Neural crest cell (in vitro differentiated cells): ENCODE measurements around the gene DOCK1. TPM values are rescaled to one million over a fixed set of nuclear protein-coding genes. Genes with fewer than 3 reads are reported as not detected.

Experiments used
- DNase-seq: peaks from one replicate; pipeline ENCODE4 v3.0.0; 2021; ENCODE audit warnings: low read depth, mixed read lengths, low spot score
- H3K27ac Mint-ChIP-seq: one replicate; pipeline ENCODE4 v1.8.0; 2021; ENCODE audit warnings: mild to moderate bottlenecking, mixed read lengths; ENCODE audit not compliant: unreplicated experiment
- H3K27me3 Mint-ChIP-seq: 2 replicates; pipeline ENCODE4 v1.8.0; 2021; ENCODE audit warnings: low read depth, mild to moderate bottlenecking, mixed read lengths
- H3K36me3 Mint-ChIP-seq: 2 replicates; pipeline ENCODE4 v1.8.0; 2021; ENCODE audit warnings: low read depth, mild to moderate bottlenecking, mixed read lengths
- H3K4me1 Mint-ChIP-seq: 2 replicates; pipeline ENCODE4 v1.8.0; 2021; ENCODE audit warnings: mixed read lengths
- H3K4me3 Mint-ChIP-seq: one replicate; pipeline ENCODE4 v1.8.0; 2021; ENCODE audit warnings: mild to moderate bottlenecking, mixed read lengths
- H3K9me3 Mint-ChIP-seq: 2 replicates; pipeline ENCODE4 v1.8.0; 2021; ENCODE audit warnings: mixed read lengths
- total RNA-seq: library from RNA; stranded (reverse); gene quantifications from 2 replicates; pipeline ENCODE4 v1.2.1, GENCODE V29; 2021
- TF ChIP-seq, protein P1 (sequence below): fragments of 200-600 bp; sonication (generic); conservative IDR thresholded peaks from 2 replicates; pipeline ENCODE4 v1.5.0; 2021; ENCODE audit warnings: antibody characterized with exemption, mild to moderate bottlenecking

Gene DOCK1
- total RNA-seq, 1 donor from 2014 or later: 55.8 TPM

DNA sequence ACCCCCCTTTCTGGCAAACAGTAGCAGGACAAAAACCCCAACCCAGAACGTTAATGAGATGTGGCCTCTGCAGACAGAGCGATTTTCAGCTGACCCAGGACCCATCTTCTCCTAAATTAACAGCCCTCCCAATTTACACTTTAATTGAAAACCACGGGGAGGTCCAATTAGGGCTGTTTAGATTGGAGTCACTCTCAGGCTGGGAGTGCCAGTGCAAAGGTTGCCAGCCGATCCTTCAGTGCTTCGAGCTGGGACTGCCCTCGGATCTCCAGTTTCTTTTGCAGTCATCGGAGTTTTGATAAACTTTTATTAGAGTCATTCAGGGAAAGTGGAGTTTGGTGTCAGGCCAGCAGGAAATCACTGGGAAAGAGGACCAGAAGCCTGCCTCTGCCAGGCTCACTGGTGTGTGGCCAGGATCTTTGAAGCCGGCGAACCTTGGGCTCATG, 108.0 kb downstream of the DOCK1 start:
- DNase-seq: no peak
- TF ChIP-seq, protein P1, sequence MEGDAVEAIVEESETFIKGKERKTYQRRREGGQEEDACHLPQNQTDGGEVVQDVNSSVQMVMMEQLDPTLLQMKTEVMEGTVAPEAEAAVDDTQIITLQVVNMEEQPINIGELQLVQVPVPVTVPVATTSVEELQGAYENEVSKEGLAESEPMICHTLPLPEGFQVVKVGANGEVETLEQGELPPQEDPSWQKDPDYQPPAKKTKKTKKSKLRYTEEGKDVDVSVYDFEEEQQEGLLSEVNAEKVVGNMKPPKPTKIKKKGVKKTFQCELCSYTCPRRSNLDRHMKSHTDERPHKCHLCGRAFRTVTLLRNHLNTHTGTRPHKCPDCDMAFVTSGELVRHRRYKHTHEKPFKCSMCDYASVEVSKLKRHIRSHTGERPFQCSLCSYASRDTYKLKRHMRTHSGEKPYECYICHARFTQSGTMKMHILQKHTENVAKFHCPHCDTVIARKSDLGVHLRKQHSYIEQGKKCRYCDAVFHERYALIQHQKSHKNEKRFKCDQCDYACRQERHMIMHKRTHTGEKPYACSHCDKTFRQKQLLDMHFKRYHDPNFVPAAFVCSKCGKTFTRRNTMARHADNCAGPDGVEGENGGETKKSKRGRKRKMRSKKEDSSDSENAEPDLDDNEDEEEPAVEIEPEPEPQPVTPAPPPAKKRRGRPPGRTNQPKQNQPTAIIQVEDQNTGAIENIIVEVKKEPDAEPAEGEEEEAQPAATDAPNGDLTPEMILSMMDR: no peak
- H3K4me3 Mint-ChIP-seq: no peak overlapping the region
- peaks cover 16% of the 10 kb centered on the region for H3K36me3 Mint-ChIP-seq
- peaks cover 21% of the 10 kb centered on the region for H3K4me1 Mint-ChIP-seq
- H3K9me3 Mint-ChIP-seq: no peaks in the 10 kb centered on the region
- H3K27ac Mint-ChIP-seq: peak overlapping the region; percentile 52
- H3K27me3 Mint-ChIP-seq: no peaks in the 10 kb centered on the region

GRCh38 chr10:127013691-127014473, 108.7 kb downstream of the DOCK1 start:
- Mint-ChIP-seq H3K9me3 (no peaks in the 10 kb centered on the region), H3K36me3 (peaks cover 14% of the 10 kb centered on the region), H3K27me3 (no peaks in the 10 kb centered on the region), H3K4me1 (peaks cover 21% of the 10 kb centered on the region), H3K4me3 (no peak overlapping the region), H3K27ac (peak overlapping the region; percentile 52)
- TF ChIP-seq, protein P1: no peak
- DNase-seq: no peak

DNA sequence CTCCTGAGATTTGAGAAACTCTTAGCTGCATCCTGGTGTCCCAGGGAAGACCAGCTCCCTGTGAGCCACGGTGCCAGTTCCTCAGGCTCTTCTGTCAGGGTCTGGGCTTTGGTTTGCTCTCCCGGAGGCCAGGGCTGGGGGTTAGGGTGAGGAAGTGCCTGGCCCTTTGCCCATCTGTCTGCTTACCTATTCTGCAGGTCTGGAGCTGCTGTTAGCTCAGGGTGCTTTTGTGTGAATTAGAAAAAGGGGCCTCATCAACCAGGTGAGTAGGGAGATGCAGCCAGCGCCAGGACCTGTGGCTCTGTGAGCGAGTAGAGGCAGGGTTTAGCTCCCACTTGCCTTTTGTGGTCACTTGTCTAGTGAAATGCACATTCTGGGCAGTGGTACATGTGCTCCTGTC, 109.4 kb downstream of the DOCK1 start:
- H3K4me3 Mint-ChIP-seq: no peak overlapping the region
- H3K36me3 Mint-ChIP-seq: peaks cover 14% of the 10 kb centered on the region

DNA sequence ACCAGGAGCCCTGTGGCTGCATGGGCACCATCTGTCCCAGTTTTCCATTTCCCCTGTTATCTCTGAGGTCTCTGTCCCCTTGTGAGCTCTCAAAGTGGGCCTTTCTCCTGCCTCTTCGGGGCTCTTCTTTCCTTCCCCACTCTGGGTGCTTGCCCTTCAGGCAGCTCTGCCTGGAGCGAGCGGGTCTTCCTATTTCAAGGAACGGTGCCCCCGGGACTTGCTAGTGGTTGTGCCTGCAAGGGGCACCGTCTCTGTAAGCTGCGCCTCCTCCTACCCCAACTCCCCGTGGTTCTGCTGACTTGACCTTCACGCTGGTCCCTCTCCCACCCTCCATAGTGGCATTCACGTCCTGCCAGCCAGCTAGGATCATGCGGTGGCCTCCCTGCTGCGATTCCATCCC, 110.1 kb downstream of the DOCK1 start:
- H3K27ac Mint-ChIP-seq: no peak overlapping the region
- DNase-seq: no peak
- TF ChIP-seq, protein P1: no peak
- no peaks in the 10 kb centered on the region for H3K27me3 Mint-ChIP-seq
- peaks cover 21% of the 10 kb centered on the region for H3K4me1 Mint-ChIP-seq
- peaks cover 14% of the 10 kb centered on the region for H3K36me3 Mint-ChIP-seq
- H3K9me3 Mint-ChIP-seq: no peaks in the 10 kb centered on the region
- no peak overlapping the region for H3K4me3 Mint-ChIP-seq

More for the DNA sequence above, 109.4 kb downstream of the DOCK1 start:
- H3K9me3 Mint-ChIP-seq: no peaks in the 10 kb centered on the region
- H3K27ac Mint-ChIP-seq: peak overlapping the region; percentile 63
- no peaks in the 10 kb centered on the region for H3K27me3 Mint-ChIP-seq
- H3K4me1 Mint-ChIP-seq: peaks cover 21% of the 10 kb centered on the region
- TF ChIP-seq, protein P1: no peak
- no peak for DNase-seq

- H3K27me3 Mint-ChIP-seq: no peaks in the 10 kb centered on the region
Observed at GRCh38 chr10:127016331-127016730, 111.1 kb downstream of the DOCK1 start.

More at GRCh38 chr10:127016331-127016730, 111.1 kb downstream of the DOCK1 start:
- Mint-ChIP-seq H3K4me3 (no peak overlapping the region), H3K36me3 (peaks cover 14% of the 10 kb centered on the region), H3K9me3 (no peaks in the 10 kb centered on the region), H3K4me1 (peaks cover 21% of the 10 kb centered on the region), H3K27ac (no peak overlapping the region)
- TF ChIP-seq, protein P1: no peak
- DNase-seq: no peak
